Subcutaneous adipose tissue (tissue), 4 donors: ENCODE results near the gene SYPL1. TPM values are rescaled to one million over a fixed set of nuclear protein-coding genes. Genes with fewer than 3 reads are reported as not detected.

Experiments
- total RNA-seq, 4 donors: library from RNA; depleted of rRNA; stranded (reverse); fragments of >200 nt; gene quantifications; one replicate each; pipeline ENCODE4 v1.1.0, GENCODE V29; 2016
- TF ChIP-seq, protein P1 (sequence below): fragments of 450-650 bp; IDR thresholded peaks from one replicate; pipeline ENCODE4 v1.5.1; 2016; ENCODE audit warnings: low read depth, mild to moderate bottlenecking, control low read depth, antibody characterized with exemption, moderate library complexity

SYPL1 gene
- total RNA-seq, 4 donors from 2014 or later = 85.2 to 136 (median 92.4) TPM

- TF ChIP-seq, protein P1, sequence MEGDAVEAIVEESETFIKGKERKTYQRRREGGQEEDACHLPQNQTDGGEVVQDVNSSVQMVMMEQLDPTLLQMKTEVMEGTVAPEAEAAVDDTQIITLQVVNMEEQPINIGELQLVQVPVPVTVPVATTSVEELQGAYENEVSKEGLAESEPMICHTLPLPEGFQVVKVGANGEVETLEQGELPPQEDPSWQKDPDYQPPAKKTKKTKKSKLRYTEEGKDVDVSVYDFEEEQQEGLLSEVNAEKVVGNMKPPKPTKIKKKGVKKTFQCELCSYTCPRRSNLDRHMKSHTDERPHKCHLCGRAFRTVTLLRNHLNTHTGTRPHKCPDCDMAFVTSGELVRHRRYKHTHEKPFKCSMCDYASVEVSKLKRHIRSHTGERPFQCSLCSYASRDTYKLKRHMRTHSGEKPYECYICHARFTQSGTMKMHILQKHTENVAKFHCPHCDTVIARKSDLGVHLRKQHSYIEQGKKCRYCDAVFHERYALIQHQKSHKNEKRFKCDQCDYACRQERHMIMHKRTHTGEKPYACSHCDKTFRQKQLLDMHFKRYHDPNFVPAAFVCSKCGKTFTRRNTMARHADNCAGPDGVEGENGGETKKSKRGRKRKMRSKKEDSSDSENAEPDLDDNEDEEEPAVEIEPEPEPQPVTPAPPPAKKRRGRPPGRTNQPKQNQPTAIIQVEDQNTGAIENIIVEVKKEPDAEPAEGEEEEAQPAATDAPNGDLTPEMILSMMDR = no peak
Measured at GRCh38 chr7:106070201-106070551, 41.9 kb downstream of the SYPL1 start.

DNA sequence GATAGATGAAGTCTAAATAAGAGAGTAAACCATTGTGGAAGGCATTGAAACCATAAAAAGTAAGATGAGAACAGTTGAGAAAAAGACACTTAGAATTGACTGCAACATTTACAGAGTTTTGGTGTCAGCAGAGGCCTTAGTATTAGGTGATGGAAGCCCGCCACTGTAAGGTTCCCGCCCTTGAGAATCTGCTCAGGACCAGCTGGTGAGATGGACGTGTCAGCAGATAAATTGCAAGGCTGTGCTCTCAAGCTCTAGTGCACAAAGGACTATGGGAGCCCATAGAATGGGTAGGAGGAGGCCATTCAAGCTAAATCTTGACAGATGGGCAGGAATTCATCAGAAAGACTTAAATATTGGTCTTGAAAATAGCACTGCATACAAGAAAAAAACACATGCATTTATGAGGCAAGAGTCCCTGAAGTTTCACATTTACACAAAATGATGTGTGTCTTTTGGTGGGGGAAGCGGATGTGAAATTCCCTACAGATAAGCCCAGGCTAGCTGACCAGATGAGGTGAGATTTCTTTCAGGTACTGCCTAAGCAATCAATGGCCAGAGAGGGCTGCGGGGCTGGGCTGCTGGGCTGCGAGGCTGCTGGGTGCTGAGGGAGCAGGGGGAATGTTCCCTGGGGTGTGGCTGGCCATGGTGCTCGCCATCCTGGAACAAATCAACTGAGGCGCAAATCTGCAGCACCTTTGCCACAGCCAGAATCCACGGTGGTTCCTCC is 42.5 kb downstream of the SYPL1 start:
- TF ChIP-seq, protein P1 = no peak

GRCh38 chr7:106068986-106069385 is 43.1 kb downstream of the SYPL1 start:
- TF ChIP-seq, protein P1 = no peak

GRCh38 chr7:106068538-106068961 is 43.6 kb downstream of the SYPL1 start:
- TF ChIP-seq, protein P1 = no peak

- TF ChIP-seq, protein P1 = no peak
Measured at GRCh38 chr7:106067678-106068077, 44.4 kb downstream of the SYPL1 start.

- TF ChIP-seq, protein P1 = no peak
Measured at GRCh38 chr7:106065575-106066500, 46.3 kb downstream of the SYPL1 start.
